Measurements from ENCODE around the gene BARHL1. TPM values are rescaled to one million over a fixed set of nuclear protein-coding genes. Genes with fewer than 3 reads are reported as not detected.

Gene BARHL1
- total RNA-seq, 1 experiment from 2014 or later, result 0.15 TPM

DNA sequence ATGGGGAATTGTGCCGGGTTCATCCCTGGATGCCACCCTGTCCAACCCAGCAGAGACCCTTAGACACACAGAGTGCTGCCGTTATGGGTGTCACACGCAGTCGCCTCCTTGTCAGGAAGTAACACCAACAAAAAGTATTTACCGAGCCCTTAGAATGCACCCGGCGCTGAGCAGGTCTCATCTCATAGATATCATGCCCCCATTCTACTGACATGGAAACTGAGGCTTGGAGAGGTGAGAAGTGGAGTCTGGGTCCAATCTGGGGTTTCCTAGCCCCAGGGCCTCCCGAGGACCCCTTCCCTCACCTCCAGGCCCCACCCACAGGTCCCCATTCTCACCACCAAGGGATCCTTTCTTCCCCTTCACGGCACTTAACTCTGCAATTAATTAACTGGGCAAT, 36.8 kb upstream of the BARHL1 start (continued):
- TF ChIP-seq, protein P1, sequence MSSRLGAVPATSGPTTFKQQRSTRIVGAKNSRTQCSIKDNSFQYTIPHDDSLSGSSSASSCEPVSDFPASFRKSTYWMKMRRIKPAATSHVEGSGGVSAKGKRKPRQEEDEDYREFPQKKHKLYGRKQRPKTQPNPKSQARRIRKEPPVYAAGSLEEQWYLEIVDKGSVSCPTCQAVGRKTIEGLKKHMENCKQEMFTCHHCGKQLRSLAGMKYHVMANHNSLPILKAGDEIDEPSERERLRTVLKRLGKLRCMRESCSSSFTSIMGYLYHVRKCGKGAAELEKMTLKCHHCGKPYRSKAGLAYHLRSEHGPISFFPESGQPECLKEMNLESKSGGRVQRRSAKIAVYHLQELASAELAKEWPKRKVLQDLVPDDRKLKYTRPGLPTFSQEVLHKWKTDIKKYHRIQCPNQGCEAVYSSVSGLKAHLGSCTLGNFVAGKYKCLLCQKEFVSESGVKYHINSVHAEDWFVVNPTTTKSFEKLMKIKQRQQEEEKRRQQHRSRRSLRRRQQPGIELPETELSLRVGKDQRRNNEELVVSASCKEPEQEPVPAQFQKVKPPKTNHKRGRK (CRISPR knock-in tag; IDR thresholded peaks at IDR 0.05; ENCODE audit: borderline replicate concordance), result no peak
- TF ChIP-seq, protein P2, sequence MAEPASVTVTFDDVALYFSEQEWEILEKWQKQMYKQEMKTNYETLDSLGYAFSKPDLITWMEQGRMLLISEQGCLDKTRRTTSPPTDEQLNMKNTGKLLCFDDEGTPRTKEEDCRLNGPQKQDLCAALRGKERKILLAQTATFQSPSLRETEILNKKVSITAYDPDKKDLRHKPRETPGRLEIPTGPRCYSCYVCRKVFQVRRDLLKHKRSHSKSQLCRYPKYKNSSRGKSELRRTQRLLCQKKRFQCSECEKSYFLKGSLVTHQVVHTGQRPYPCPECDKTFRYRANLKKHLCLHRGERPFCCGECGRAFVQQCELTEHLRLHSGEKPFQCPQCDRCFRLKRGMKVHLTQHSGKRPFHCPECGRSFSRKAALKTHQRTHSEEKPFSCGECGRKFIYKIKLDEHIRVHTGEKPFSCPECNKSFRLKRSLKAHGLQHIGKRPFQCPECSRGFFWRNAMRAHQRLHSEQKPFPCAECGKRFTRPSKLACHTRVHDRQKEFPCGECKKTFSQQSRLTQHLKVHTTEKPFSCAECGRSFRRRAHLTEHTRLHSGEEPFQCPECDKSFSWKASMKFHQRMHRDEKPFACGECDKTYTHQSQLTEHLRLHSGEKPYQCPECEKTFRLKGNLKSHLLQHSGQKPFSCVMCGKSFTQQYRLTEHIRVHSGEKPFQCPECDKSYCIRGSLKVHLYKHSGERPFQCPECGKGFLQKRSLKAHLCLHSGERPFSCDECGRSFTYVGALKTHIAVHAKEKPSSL (CRISPR knock-in tag; conservative IDR thresholded peaks at IDR 0.05), result no peak

DNA sequence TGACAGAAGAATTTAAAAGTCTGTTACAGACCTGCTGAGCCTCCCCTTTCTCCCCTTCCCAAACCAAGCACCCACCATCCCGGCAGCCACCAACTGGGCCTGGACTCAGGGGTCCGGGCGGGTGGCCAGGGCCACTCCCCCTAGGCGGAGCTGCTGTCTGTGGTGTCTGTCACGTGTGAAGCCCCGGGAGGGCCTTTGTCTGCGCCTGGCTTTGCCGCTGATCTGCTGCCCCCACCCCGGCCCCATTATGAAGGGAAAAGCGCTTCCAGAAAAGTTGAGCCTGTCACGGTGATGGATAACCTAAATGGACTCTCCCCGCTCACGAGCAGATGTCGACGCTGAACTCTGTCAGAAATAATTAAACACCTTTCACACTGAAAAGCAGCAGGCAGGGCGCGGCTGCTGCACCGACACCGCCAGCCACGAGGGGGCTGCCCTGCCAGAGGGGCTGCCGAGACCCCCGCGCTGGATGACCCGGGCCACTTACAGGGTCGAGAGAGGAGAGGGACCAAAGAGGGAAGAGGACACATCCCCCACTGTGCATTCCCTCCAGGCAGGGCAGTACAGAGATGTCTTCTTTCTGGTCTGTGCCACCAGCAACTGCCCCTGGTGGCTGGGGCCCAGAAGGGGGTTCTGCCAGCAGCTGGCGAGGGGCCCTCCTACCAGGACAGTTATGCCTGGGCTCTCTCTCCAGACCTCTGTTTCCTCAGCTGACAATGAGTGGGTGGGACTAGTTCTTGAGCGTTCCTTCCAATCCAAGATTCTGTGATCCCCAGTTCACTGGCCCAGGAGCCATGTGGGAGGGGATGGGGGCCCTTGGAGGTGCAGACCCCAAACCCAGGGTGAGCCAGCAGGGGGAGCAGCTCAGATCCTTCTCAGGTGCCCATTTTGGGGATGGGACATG, 36.0 kb upstream of the BARHL1 start:
- Mint-ChIP-seq H3K4me1 (peaks cover 24% of the 10 kb centered on the region), H3K27ac (no peak overlapping the region), H3K4me3 (peak overlapping the region; percentile 66), H3K9me3 (no peaks in the 10 kb centered on the region), H3K27me3 (ENCODE audit: low read depth) (no peaks in the 10 kb centered on the region), H3K36me3 (no peaks in the 10 kb centered on the region)
- peak; percentile 78 for DNase-seq (ENCODE audit: low spot score)
- CTCF ChIA-PET, result interaction anchor here (0.6 to 3.1 kb wide), 53 partner anchors 9 to 1500 kb away, joined by 3 to 63 read pairs (median 4); partner anchors contain the start of genes CFAP77, DDX31, SETX and SPACA9
- ATAC-seq, result peak; percentile 70
- POLR2A ChIA-PET, result no interaction called here
- TF ChIP-seq, protein P3, sequence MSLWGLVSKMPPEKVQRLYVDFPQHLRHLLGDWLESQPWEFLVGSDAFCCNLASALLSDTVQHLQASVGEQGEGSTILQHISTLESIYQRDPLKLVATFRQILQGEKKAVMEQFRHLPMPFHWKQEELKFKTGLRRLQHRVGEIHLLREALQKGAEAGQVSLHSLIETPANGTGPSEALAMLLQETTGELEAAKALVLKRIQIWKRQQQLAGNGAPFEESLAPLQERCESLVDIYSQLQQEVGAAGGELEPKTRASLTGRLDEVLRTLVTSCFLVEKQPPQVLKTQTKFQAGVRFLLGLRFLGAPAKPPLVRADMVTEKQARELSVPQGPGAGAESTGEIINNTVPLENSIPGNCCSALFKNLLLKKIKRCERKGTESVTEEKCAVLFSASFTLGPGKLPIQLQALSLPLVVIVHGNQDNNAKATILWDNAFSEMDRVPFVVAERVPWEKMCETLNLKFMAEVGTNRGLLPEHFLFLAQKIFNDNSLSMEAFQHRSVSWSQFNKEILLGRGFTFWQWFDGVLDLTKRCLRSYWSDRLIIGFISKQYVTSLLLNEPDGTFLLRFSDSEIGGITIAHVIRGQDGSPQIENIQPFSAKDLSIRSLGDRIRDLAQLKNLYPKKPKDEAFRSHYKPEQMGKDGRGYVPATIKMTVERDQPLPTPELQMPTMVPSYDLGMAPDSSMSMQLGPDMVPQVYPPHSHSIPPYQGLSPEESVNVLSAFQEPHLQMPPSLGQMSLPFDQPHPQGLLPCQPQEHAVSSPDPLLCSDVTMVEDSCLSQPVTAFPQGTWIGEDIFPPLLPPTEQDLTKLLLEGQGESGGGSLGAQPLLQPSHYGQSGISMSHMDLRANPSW (CRISPR knock-in tag; conservative IDR thresholded peaks at IDR 0.05; ENCODE audit: low read depth), result no peak
- TF ChIP-seq, protein P4, sequence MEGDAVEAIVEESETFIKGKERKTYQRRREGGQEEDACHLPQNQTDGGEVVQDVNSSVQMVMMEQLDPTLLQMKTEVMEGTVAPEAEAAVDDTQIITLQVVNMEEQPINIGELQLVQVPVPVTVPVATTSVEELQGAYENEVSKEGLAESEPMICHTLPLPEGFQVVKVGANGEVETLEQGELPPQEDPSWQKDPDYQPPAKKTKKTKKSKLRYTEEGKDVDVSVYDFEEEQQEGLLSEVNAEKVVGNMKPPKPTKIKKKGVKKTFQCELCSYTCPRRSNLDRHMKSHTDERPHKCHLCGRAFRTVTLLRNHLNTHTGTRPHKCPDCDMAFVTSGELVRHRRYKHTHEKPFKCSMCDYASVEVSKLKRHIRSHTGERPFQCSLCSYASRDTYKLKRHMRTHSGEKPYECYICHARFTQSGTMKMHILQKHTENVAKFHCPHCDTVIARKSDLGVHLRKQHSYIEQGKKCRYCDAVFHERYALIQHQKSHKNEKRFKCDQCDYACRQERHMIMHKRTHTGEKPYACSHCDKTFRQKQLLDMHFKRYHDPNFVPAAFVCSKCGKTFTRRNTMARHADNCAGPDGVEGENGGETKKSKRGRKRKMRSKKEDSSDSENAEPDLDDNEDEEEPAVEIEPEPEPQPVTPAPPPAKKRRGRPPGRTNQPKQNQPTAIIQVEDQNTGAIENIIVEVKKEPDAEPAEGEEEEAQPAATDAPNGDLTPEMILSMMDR (IDR thresholded peaks at IDR 0.05), result peak; percentile 45
- no peak for TF ChIP-seq KAT7 (CRISPR knock-in tag; IDR thresholded peaks at IDR 0.05; ENCODE audit: borderline replicate concordance)
- TF ChIP-seq, protein P5, sequence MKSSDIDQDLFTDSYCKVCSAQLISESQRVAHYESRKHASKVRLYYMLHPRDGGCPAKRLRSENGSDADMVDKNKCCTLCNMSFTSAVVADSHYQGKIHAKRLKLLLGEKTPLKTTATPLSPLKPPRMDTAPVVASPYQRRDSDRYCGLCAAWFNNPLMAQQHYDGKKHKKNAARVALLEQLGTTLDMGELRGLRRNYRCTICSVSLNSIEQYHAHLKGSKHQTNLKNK (CRISPR knock-in tag; IDR thresholded peaks at IDR 0.05), result no peak
- TF ChIP-seq, protein P6, sequence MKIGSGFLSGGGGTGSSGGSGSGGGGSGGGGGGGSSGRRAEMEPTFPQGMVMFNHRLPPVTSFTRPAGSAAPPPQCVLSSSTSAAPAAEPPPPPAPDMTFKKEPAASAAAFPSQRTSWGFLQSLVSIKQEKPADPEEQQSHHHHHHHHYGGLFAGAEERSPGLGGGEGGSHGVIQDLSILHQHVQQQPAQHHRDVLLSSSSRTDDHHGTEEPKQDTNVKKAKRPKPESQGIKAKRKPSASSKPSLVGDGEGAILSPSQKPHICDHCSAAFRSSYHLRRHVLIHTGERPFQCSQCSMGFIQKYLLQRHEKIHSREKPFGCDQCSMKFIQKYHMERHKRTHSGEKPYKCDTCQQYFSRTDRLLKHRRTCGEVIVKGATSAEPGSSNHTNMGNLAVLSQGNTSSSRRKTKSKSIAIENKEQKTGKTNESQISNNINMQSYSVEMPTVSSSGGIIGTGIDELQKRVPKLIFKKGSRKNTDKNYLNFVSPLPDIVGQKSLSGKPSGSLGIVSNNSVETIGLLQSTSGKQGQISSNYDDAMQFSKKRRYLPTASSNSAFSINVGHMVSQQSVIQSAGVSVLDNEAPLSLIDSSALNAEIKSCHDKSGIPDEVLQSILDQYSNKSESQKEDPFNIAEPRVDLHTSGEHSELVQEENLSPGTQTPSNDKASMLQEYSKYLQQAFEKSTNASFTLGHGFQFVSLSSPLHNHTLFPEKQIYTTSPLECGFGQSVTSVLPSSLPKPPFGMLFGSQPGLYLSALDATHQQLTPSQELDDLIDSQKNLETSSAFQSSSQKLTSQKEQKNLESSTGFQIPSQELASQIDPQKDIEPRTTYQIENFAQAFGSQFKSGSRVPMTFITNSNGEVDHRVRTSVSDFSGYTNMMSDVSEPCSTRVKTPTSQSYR (CRISPR knock-in tag; IDR thresholded peaks at IDR 0.05), result no peak
- no peak for TF ChIP-seq ZNF219 (CRISPR knock-in tag; IDR thresholded peaks at IDR 0.05; ENCODE audit: borderline replicate concordance)
- no peak for TF ChIP-seq CREM (CRISPR knock-in tag; IDR thresholded peaks at IDR 0.05)
- TF ChIP-seq, protein P7, sequence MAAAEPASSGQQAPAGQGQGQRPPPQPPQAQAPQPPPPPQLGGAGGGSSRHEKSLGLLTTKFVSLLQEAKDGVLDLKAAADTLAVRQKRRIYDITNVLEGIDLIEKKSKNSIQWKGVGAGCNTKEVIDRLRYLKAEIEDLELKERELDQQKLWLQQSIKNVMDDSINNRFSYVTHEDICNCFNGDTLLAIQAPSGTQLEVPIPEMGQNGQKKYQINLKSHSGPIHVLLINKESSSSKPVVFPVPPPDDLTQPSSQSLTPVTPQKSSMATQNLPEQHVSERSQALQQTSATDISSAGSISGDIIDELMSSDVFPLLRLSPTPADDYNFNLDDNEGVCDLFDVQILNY (CRISPR knock-in tag; IDR thresholded peaks at IDR 0.05), result no peak
- no peak for TF ChIP-seq NR3C1 (CRISPR knock-in tag; conservative IDR thresholded peaks at IDR 0.05; ENCODE audit: low read depth)
- no peak for TF ChIP-seq NR2C2 (CRISPR knock-in tag; IDR thresholded peaks at IDR 0.05)
- TF ChIP-seq ZNF121 (CRISPR knock-in tag; IDR thresholded peaks at IDR 0.05), result no peak
- TF ChIP-seq RORB (CRISPR knock-in tag; IDR thresholded peaks at IDR 0.05), result no peak
- no peak for TF ChIP-seq TCF7 (CRISPR knock-in tag; IDR thresholded peaks at IDR 0.05; ENCODE audit: low read depth)
- peak; percentile 49; the same call in 1 of the 2 replicates for TF ChIP-seq ZNF423 (CRISPR knock-in tag; IDR thresholded peaks at IDR 0.05)
- TF ChIP-seq EMX1 (CRISPR knock-in tag; IDR thresholded peaks at IDR 0.05), result no peak
- TF ChIP-seq, protein P8, sequence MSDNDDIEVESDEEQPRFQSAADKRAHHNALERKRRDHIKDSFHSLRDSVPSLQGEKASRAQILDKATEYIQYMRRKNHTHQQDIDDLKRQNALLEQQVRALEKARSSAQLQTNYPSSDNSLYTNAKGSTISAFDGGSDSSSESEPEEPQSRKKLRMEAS (CRISPR knock-in tag; IDR thresholded peaks at IDR 0.05), result peak; percentile 17; the same call in 1 of the 2 replicates
- TF ChIP-seq, protein P9, sequence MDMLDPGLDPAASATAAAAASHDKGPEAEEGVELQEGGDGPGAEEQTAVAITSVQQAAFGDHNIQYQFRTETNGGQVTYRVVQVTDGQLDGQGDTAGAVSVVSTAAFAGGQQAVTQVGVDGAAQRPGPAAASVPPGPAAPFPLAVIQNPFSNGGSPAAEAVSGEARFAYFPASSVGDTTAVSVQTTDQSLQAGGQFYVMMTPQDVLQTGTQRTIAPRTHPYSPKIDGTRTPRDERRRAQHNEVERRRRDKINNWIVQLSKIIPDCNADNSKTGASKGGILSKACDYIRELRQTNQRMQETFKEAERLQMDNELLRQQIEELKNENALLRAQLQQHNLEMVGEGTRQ (CRISPR knock-in tag; IDR thresholded peaks at IDR 0.05), result peak; percentile 79

All from WTC11 (cell line).